Esophagus muscularis mucosa (tissue), 4 donors: ENCODE measurements around the gene BORCS5. TPM values are rescaled to one million over a fixed set of nuclear protein-coding genes. Genes with fewer than 3 reads are reported as not detected.
A peak's percentile ranks its signal among the peaks of the same experiment; 100 is the strongest.

Source experiments
- DNase-seq: peaks from one replicate; pipeline ENCODE4 v3.0.0-alpha.2; 2017; ENCODE audit errors: extremely low spot score
- H3K27ac ChIP-seq, 4 donors: fragments of 200-600 bp; sonication (generic); replicated peaks in 1 of 4; 1 replicate in 3 of 4; 2 replicates in 1 of 4; pipeline ENCODE4 v1.5.1; 2016 to 2019; ENCODE audit warnings: mild to moderate bottlenecking in 1 of 4
- H3K27me3 ChIP-seq, 4 donors: fragments of 200-600 bp; sonication (generic); one replicate each; pipeline versions ENCODE4 v1.5.1 to v1.6.0; 2016 to 2019
- H3K36me3 ChIP-seq, 4 donors: fragments of 200-600 bp; sonication (generic); one replicate each; pipeline ENCODE4 v1.5.1; 2016 to 2019
- H3K4me1 ChIP-seq, 4 donors: fragments of 200-600 bp; sonication (generic); one replicate each; pipeline ENCODE4 v1.5.1; 2016 to 2019
- H3K4me3 ChIP-seq, 4 donors: fragments of 200-600 bp; sonication (generic); 1 replicate in 2 of 4; 2 replicates in 2 of 4; pipeline ENCODE4 v1.5.1; 2016 to 2019; ENCODE audit warnings: mild to moderate bottlenecking in 4 of 4, moderate library complexity in 1 of 4
- H3K9me3 ChIP-seq, 4 donors: fragments of 200-600 bp; sonication (generic); 1 replicate in 3 of 4; 2 replicates in 1 of 4; pipeline ENCODE4 v1.5.1; 2016 to 2019
- CTCF ChIP-seq, 3 experiments: fragments of 200-600 bp in 2 of 3; fragments of 450-650 bp in 1 of 3; sonication (generic) in 2 of 3; IDR thresholded peaks; one replicate each; pipeline ENCODE4 v1.5.1; 2017 to 2019; ENCODE audit warnings: antibody characterized with exemption in 3 of 3, mild to moderate bottlenecking in 2 of 3, moderate library complexity in 1 of 3
- EP300 ChIP-seq: sonication (generic); formaldehyde crosslinking; IDR thresholded peaks from one replicate; pipeline ENCODE4 v1.6.1; 2017; ENCODE audit warnings: antibody characterized with exemption
- POLR2A ChIP-seq: fragments of 450-650 bp; IDR thresholded peaks from one replicate; pipeline ENCODE4 v1.6.1; 2017; ENCODE audit warnings: antibody characterized with exemption, moderate library complexity, mild to moderate bottlenecking, low read depth
- POLR2AphosphoS5 ChIP-seq, 2 donors: sonication (generic); formaldehyde crosslinking; IDR thresholded peaks; one replicate each; pipeline ENCODE4 v1.6.1; 2017; ENCODE audit warnings: antibody characterized with exemption in 2 of 2
- WGBS: methylation state at CpG from one replicate; pipeline ENCODE4 v1.1.5; 2018; 5-methylcytosine and 5-hydroxymethylcytosine counted together
- intact Hi-C: fragments of 100-400 bp; cut with DNase I; formaldehyde crosslinking; loops from one replicate; pipeline ENCODE4 v1.15.1; 2023
- total RNA-seq, 4 donors: library from RNA; depleted of rRNA; stranded (reverse); fragments of >200 nt; gene quantifications; one replicate each; pipeline versions ENCODE4 v1.1.0 to v1.2.1, GENCODE V29; 2016

BORCS5 gene
- total RNA-seq, 4 donors from 2014 or later, result 16.5 to 25.0 (median 19.0) TPM

- WGBS, result 94% methylated on average over 4 of the region's 4 CpGs
- TF ChIP-seq POLR2A (no peak), POLR2AphosphoS5 (IDR thresholded peaks at IDR 0.05) (no peak), EP300 (no peak), CTCF (IDR thresholded peaks at IDR 0.05) (no peak)
- no peak overlapping the region for H3K27ac ChIP-seq
- peaks cover 0 to 10% (median 2%) of the 10 kb centered on the region in 4 donors for H3K4me1 ChIP-seq
- H3K4me3 ChIP-seq, result no peak overlapping the region
- H3K27me3 ChIP-seq, result no peaks in the 10 kb centered on the region
- H3K36me3 ChIP-seq, result peaks cover 0 to 23% (median 2%) of the 10 kb centered on the region in 4 donors
- no peaks in the 10 kb centered on the region for H3K9me3 ChIP-seq
- intact Hi-C loops, result no loop called here
- DNase-seq, result no peak
Observed at GRCh38 chr12:12372946-12373722, 16.3 kb downstream of the BORCS5 start.

- Histone ChIP-seq H3K36me3 (peaks cover 0 to 15% (median 2%) of the 10 kb centered on the region in 4 donors), H3K4me1 (peaks cover 0 to 12% (median 10%) of the 10 kb centered on the region in 4 donors), H3K4me3 (no peak overlapping the region), H3K27me3 (no peaks in the 10 kb centered on the region), H3K27ac (no peak overlapping the region), H3K9me3 (no peaks in the 10 kb centered on the region)
- TF ChIP-seq CTCF (IDR thresholded peaks at IDR 0.05) (peak; percentile 70 to 75 (median 73)), POLR2A (no peak)
- DNase-seq, result no peak
- intact Hi-C loops, result loop anchor here (1.0 to 5.0 kb wide), 4 partner anchors 14 to 328 kb away; no protein-coding TSS in a partner anchor
- WGBS, result 82% methylated on average over 12 of the region's 12 CpGs
Observed at GRCh38 chr12:12376646-12377448, 20.0 kb downstream of the BORCS5 start.

- no peak overlapping the region for H3K4me3 ChIP-seq
- 88% methylated on average over 2 of the region's 2 CpGs for WGBS
- no peak for DNase-seq
- H3K4me1 ChIP-seq, result peaks cover 0 to 12% (median 10%) of the 10 kb centered on the region in 4 donors
- no peaks in the 10 kb centered on the region for H3K36me3 ChIP-seq
- H3K27ac ChIP-seq, result no peak overlapping the region
- H3K9me3 ChIP-seq, result no peaks in the 10 kb centered on the region
- H3K27me3 ChIP-seq, result no peaks in the 10 kb centered on the region
- intact Hi-C loops, result loop anchor here (5.0 kb wide), 1 partner anchor 279 kb away; no protein-coding TSS in a partner anchor
- TF ChIP-seq EP300 (no peak), POLR2A (no peak), POLR2AphosphoS5 (IDR thresholded peaks at IDR 0.05) (no peak), CTCF (IDR thresholded peaks at IDR 0.05) (no peak)
Observed at GRCh38 chr12:12378616-12379015, 21.7 kb downstream of the BORCS5 start.

- no peaks in the 10 kb centered on the region for H3K27me3 ChIP-seq
- TF ChIP-seq POLR2AphosphoS5 (IDR thresholded peaks at IDR 0.05) (no peak), EP300 (no peak), POLR2A (no peak), CTCF (IDR thresholded peaks at IDR 0.05) (no peak)
- no peak overlapping the region for H3K4me3 ChIP-seq
- no peak for DNase-seq
- peaks cover 0 to 12% (median 10%) of the 10 kb centered on the region in 4 donors for H3K4me1 ChIP-seq
- WGBS, result 62% methylated on average over 4 of the region's 4 CpGs
- no peaks in the 10 kb centered on the region for H3K36me3 ChIP-seq
- H3K27ac ChIP-seq, result peak overlapping the region in 1 of 4 donors; percentile 10
- H3K9me3 ChIP-seq, result no peaks in the 10 kb centered on the region
- intact Hi-C loops, result loop anchor here (5.0 kb wide), 1 partner anchor 277 kb away; no protein-coding TSS in a partner anchor
Observed at GRCh38 chr12:12379831-12380730, 23.2 kb downstream of the BORCS5 start.
